Coronary artery (tissue), 2 donors: ENCODE data around the gene TPI1.
"Not testable (repeated sequence)": the region's sequence is repeated elsewhere in the genome, so short reads cannot be mapped to it uniquely, and the experiment has no call there.

Experiments used
- DNase-seq: peaks from one replicate; pipeline ENCODE4 v3.0.0-alpha.2; 2017; ENCODE audit warnings: low spot score
- H3K27ac ChIP-seq, 2 donors: fragments of 200-600 bp; sonication (generic); one replicate each; pipeline ENCODE4 v1.5.1; 2016 to 2019
- H3K4me3 ChIP-seq: fragments of 200-600 bp; sonication (generic); 2 replicates; pipeline ENCODE4 v1.5.1; 2016; ENCODE audit warnings: mild to moderate bottlenecking, moderate library complexity
- TF ChIP-seq, protein P1 (sequence below): fragments of 200-600 bp; sonication (generic); IDR thresholded peaks from one replicate; pipeline ENCODE4 v1.5.1; 2019; ENCODE audit warnings: antibody characterized with exemption

Gene TPI1

DNA sequence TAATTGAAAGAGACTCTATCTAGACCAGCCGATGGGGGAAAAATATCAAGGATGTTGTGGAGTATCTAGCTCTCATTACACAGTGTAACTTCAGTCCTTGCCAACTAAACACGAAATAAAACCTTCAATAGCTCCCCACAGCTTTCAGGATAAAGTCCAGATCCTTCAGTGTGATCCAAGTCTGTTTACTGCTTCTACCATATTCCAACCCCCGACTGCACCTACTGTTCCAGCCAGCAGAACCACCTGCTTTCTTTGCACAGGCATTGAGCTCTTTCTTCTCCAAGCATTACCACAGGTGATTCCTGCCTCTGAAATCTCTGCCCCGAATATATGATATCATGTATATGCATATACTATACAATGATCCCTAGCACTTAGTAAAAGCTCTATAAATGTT lies 35.1 kb downstream of the TPI1 start:
- TF ChIP-seq, protein P1, sequence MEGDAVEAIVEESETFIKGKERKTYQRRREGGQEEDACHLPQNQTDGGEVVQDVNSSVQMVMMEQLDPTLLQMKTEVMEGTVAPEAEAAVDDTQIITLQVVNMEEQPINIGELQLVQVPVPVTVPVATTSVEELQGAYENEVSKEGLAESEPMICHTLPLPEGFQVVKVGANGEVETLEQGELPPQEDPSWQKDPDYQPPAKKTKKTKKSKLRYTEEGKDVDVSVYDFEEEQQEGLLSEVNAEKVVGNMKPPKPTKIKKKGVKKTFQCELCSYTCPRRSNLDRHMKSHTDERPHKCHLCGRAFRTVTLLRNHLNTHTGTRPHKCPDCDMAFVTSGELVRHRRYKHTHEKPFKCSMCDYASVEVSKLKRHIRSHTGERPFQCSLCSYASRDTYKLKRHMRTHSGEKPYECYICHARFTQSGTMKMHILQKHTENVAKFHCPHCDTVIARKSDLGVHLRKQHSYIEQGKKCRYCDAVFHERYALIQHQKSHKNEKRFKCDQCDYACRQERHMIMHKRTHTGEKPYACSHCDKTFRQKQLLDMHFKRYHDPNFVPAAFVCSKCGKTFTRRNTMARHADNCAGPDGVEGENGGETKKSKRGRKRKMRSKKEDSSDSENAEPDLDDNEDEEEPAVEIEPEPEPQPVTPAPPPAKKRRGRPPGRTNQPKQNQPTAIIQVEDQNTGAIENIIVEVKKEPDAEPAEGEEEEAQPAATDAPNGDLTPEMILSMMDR, result no peak
- no peak for DNase-seq
- Histone ChIP-seq H3K4me3 (no peak overlapping the region), H3K27ac (no peak overlapping the region)

DNA sequence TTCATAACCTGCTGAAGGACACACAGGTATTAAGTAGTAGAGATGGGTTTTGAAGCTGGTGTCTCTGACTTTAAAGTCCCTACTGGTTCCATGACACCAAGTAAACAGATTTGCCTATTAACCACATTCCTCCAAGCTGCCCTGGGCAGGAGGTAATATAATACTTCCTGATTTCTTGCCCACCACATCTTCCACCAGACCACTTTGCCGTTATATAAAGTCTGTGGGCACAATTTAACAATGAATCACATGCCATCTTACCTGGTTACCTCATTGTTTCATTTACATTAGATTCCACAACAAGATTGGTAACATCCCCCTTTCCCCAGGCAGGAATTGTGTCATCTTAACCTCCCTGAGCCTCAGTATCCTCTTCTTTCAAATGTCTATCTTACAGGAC lies 36.4 kb downstream of the TPI1 start:
- no peak overlapping the region for H3K27ac ChIP-seq
- DNase-seq, result no peak
- TF ChIP-seq, protein P1, result no peak
- no peak overlapping the region for H3K4me3 ChIP-seq

DNA sequence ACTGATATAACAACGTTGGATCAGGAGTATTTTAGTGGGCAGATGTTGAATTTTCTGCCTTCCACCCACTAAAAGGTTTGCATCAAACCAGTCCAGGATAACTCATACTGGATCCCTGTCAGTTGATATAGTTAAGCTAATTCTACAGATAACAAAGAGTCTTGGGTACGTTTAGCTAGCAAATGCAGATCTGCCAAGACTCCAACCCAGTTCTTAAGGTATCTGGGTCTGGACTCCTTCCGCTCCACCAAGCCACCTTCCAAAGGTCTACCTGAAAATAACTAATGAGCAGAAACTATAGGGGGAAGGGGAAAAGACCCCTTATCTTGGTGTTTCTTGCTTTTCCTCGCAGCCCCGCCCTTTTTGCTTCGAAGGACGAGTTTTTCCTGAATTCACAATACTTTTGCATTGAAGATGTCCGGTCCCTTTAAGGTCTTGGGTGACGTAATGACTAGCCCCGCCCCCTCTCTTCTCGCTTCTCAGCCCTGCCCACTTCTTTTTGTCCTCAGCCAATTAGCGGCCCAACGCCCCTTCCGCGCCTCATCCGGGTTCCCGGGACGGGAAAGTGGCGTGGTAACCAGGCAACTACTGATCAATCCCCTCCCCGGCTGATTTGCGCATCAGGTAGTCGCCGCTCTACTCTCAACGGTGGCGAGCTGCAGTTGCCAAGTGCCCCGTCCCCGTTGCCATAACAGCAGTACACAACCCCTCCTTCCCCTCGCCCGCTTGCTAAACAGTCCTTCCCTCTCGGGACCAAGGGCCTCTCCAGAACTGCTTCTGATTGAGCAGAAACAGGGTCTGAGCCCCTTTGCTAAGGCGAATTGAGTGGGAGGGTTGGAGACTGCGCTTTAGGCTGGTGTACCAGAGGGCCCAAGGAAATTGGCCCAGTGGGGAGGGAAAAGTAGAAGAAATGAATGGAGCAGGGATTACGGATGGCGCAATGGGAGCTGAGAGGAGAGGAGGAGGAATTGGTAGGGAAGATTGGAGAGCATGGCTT lies 37.2 kb downstream of the TPI1 start, which contains the start of gene LRRC23:
Gene LRRC23, plus strand, starts transcription at position 543 of the 997 bp plus-strand sequence. CDS start 812 bp downstream, outside the sequence.
- Histone ChIP-seq H3K27ac (peak within 1 kb of the TSS; percentile 57 to 90), H3K4me3 (peak within 1 kb of the TSS; percentile 85)
- DNase-seq, result peak; percentile 98
- TF ChIP-seq, protein P1, result no peak

DNA sequence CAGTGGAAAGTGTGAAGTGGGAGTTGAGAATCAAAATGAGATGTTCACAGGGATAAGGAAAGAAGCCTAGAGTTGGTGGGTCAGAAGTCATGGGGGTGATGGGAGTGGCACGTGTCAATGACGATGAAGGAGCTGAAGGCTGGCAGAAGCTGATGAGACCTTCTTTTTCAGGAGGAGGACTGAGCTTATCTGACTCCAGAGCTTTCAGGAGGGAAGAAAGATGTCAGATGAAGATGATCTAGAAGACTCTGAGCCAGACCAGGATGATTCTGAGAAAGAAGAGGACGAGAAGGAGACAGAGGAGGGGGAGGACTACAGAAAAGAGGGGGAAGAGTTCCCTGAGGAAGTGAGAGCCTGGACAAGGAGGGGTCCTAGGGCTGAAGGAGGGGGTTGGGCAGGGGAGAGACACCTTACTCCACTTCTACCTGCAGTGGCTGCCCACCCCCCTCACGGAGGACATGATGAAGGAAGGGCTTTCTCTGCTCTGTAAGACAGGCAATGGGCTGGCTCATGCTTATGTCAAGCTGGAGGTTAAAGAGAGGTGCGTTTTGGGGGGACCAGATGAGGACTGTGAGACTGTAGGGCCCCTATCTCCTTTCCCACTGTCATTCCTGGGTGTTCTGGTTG lies 38.2 kb downstream of the TPI1 start:
- Histone ChIP-seq H3K4me3 (peak overlapping the region; percentile 85), H3K27ac (peak overlapping the region; percentile 57 to 90)
- no peak for DNase-seq
- TF ChIP-seq, protein P1, result no peak

DNA sequence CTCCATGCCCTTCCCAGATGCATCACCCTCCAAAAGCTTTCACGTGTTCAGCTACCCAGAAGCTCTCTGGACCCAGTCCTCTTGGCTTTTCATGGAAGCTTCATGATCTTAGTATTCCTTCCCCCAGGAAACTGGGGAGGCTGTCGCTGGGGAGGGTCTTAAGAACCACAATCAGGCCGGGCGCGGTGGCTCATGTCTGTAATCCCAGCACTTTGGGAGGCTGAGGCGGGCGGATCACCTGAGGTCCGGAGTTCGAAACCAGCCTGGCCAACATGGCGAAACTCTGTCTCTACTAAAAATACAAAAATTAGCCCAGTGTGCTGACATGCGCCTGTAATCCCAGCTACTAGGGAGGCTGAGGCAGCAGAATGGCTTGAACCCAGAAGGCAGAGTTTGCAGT lies 40.8 kb downstream of the TPI1 start:
- DNase-seq, H3K27ac ChIP-seq, H3K4me3 ChIP-seq: not testable (repeated sequence)

DNA sequence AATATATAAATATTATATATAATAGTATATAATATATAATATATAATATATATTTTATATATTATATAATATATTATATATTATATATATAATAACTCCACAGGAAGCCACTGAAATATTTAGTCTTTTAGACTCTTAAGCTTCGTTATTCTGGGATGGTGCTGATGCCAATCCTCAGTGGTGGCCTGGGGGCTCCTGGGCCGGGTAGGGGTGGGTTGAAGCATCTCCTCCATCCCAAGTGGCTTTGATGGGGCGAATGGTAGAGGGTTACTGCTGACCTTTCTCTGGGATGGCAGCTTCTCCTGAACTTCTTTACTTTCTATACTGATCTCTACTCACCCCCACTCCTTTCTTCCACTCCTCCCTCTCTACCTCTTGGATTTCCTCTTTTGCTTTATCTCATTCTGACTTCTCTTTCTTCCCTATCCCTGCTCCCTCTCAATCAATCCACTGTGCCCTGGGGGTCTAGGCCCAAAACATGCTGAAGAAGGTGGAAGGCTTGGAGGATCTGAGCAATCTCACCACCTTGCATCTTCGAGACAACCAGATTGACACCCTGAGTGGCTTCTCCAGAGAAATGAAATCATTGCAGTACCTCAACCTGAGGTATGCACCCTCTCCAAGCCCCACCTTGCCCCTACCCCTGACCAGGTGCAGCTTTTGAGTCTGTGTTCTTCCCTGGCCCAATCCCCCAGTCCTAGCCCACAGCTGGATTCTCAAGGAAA lies 42.3 kb downstream of the TPI1 start:
- H3K4me3 ChIP-seq, result no peak overlapping the region
- no peak for DNase-seq
- H3K27ac ChIP-seq, result no peak overlapping the region
- TF ChIP-seq, protein P1, result no peak
